ENCODE data around the gene PRKCA. TPM values are rescaled to one million over a fixed set of nuclear protein-coding genes. Genes with fewer than 3 reads are reported as not detected.

The PRKCA gene
- total and polyA plus RNA-seq, 3 experiments from 2014 or later, result 1.8 to 74.1 (median 73.9) TPM

DNA sequence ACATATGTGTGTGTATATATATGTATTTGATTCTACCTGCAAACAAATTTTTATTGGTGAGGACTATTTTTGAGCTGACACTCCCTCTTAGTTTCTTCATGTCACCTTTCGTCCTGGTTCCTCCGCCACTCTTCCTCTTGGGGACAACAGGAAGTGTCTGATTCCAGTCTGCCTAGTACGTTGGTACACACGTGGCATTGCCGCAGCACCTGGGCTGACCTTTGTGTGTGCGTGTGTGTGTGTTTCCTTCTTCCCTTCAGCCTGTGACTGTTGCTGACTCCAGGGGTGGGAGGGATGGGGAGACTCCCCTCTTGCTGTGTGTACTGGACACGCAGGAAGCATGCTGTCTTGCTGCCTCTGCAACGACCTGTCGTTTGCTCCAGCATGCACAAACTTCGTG, 503.2 kb downstream of the PRKCA start:
- no peak for DNase-seq
- Mint-ChIP-seq H3K4me3 (no peak overlapping the region), H3K36me3 (peaks cover 6 to 21% (median 11%) of the 10 kb centered on the region in 3 donors), H3K4me1 (peaks cover 6 to 10% (median 7%) of the 10 kb centered on the region in 3 donors), H3K27ac (no peak overlapping the region), H3K27me3 (peaks cover 3 to 6% of the 10 kb centered on the region in 2 donors), H3K9me3 (peaks cover 0 to 2% (median 0%) of the 10 kb centered on the region in 5 donors)
- no peak overlapping the region for H3K27ac ChIP-seq (ENCODE audit: low read depth, low read length)
- H3K9me3 ChIP-seq (ENCODE audit: low read length), result no peaks in the 10 kb centered on the region
- peaks cover 7% of the 10 kb centered on the region for H3K4me1 ChIP-seq (ENCODE audit: insufficient read depth, low read length)
- H3K4me3 ChIP-seq (ENCODE audit: low read length), result no peak overlapping the region
- POLR2A ChIA-PET, result no interaction called here
- no peaks in the 10 kb centered on the region for H3K36me3 ChIP-seq (ENCODE audit: insufficient read depth, low read length)
- CTCF ChIA-PET, result no interaction called here
- H3K27me3 ChIP-seq (ENCODE audit: insufficient read depth, low read length, poor library complexity, severe bottlenecking), result no peaks in the 10 kb centered on the region

DNA sequence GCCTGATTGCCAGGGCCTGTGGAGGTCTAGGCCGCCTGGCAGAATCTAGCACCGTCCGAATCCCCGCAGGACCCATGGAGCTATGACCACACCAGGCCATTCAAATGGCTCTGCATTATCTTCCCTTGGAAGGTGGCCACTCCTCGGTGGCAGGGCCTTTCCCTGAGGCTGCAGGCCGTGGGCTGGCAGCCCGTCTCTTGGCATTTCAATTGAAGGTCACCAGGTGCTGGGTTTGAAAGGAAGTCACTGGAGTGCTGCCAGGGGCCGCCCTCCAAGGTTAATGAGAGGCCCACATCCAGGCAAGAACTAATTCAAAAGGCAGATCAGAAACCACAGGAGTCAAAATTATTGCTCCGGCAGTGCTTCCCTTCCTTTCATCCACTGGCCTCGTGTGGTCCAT, 504.8 kb downstream of the PRKCA start:
- Mint-ChIP-seq H3K4me1 (peaks cover 6 to 10% (median 6%) of the 10 kb centered on the region in 3 donors), H3K27ac (peak overlapping the region in 1 of 8 donors; percentile 22), H3K27me3 (peaks cover 1 to 6% of the 10 kb centered on the region in 2 donors), H3K4me3 (no peak overlapping the region), H3K36me3 (peaks cover 2 to 17% (median 6%) of the 10 kb centered on the region in 3 donors), H3K9me3 (peaks cover 0 to 2% (median 0%) of the 10 kb centered on the region in 5 donors)
- ChIA-PET CTCF (no interaction called here), POLR2A (no interaction called here)
- no peak for DNase-seq
- H3K4me3 ChIP-seq (ENCODE audit: low read length), result no peak overlapping the region
- peaks cover 7% of the 10 kb centered on the region for H3K4me1 ChIP-seq (ENCODE audit: insufficient read depth, low read length)
- no peaks in the 10 kb centered on the region for H3K36me3 ChIP-seq (ENCODE audit: insufficient read depth, low read length)
- H3K9me3 ChIP-seq (ENCODE audit: low read length), result no peaks in the 10 kb centered on the region
- H3K27ac ChIP-seq (ENCODE audit: low read depth, low read length), result no peak overlapping the region
- H3K27me3 ChIP-seq (ENCODE audit: insufficient read depth, low read length, poor library complexity, severe bottlenecking), result no peaks in the 10 kb centered on the region

DNA sequence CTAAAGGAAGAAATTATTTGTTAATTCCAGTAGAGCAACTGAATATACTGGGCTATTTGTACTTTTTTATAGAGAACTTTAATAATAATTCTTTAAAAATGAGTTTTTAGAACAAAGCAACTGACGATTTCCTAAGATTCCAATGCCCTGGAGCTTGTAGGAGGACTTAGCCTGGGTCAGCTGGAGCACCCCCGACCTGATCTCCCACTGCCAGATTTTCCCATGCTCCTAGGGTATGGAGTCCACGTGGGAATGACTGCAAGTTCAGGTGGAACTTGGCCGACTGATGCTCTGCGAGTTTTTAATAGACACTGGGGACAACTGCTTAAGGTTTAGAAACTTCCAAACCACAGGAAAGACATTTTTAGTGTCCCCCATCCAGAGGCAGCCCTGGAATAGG, 507.0 kb downstream of the PRKCA start:
- CTCF ChIA-PET, result no interaction called here
- peaks cover 0 to 2% (median 0%) of the 10 kb centered on the region in 5 donors for H3K9me3 Mint-ChIP-seq

DNA sequence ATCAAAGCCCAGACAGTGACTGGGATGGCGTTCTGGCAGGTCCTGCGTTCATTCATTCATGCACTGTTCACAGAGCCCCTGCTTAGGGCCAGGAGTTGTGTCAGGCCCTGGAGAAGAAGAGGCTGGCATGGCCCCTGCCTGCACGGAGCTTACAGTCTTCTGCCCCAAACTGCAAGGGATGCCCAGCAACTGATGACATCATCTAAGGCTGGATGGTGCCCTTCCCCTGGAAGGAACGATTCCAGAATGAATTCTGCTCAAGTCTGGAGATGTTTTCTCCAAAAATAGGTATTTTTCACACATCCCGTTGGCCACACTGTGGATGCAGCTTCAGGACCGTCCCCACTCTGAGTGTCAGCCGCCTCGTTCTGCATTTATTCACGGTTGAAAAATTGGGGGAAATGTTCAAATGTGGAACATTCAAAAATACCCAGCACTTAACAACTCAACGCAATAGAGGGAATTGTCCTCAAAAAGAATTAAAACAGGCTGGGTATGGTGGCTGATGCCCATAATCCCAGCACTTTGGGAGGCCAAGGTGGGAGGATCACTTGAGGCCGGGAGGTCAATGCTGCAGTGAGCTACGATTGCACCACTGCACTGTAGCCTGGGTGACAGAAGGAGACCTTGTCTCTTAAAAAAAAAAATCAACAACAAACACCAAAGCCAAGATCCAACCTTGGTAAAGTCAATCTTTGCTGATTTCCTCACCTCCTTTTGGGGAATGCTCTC, 508.7 kb downstream of the PRKCA start:
- Mint-ChIP-seq H3K9me3 (peaks cover 0 to 2% (median 0%) of the 10 kb centered on the region in 5 donors), H3K27me3 (peaks cover 1 to 14% of the 10 kb centered on the region in 2 donors), H3K27ac (no peak overlapping the region), H3K4me1 (peaks cover 6 to 10% (median 6%) of the 10 kb centered on the region in 3 donors), H3K36me3 (peaks cover 0 to 2% (median 0%) of the 10 kb centered on the region in 3 donors), H3K4me3 (no peak overlapping the region)
- Histone ChIP-seq H3K4me3 (ENCODE audit: low read length) (no peak overlapping the region), H3K36me3 (ENCODE audit: insufficient read depth, low read length) (no peaks in the 10 kb centered on the region), H3K9me3 (ENCODE audit: low read length) (no peaks in the 10 kb centered on the region), H3K4me1 (ENCODE audit: insufficient read depth, low read length) (peaks cover 7% of the 10 kb centered on the region), H3K27ac (ENCODE audit: low read depth, low read length) (no peak overlapping the region), H3K27me3 (ENCODE audit: insufficient read depth, low read length, poor library complexity, severe bottlenecking) (no peaks in the 10 kb centered on the region)
- ChIA-PET CTCF (no interaction called here), POLR2A (no interaction called here)
- DNase-seq, result no peak

More for the DNA sequence above, 507.0 kb downstream of the PRKCA start:
- Histone ChIP-seq H3K4me1 (ENCODE audit: insufficient read depth, low read length) (peaks cover 7% of the 10 kb centered on the region), H3K27ac (ENCODE audit: low read depth, low read length) (no peak overlapping the region), H3K4me3 (ENCODE audit: low read length) (no peak overlapping the region), H3K9me3 (ENCODE audit: low read length) (no peaks in the 10 kb centered on the region), H3K36me3 (ENCODE audit: insufficient read depth, low read length) (no peaks in the 10 kb centered on the region), H3K27me3 (ENCODE audit: insufficient read depth, low read length, poor library complexity, severe bottlenecking) (no peaks in the 10 kb centered on the region)
- POLR2A ChIA-PET, result no interaction called here
- H3K4me3 Mint-ChIP-seq, result no peak overlapping the region
- peaks cover 6 to 10% (median 6%) of the 10 kb centered on the region in 3 donors for H3K4me1 Mint-ChIP-seq
- peaks cover 1 to 6% of the 10 kb centered on the region in 2 donors for H3K27me3 Mint-ChIP-seq
- peaks cover 2 to 6% (median 6%) of the 10 kb centered on the region in 3 donors for H3K36me3 Mint-ChIP-seq
- DNase-seq, result no peak
- H3K27ac Mint-ChIP-seq, result no peak overlapping the region

DNA sequence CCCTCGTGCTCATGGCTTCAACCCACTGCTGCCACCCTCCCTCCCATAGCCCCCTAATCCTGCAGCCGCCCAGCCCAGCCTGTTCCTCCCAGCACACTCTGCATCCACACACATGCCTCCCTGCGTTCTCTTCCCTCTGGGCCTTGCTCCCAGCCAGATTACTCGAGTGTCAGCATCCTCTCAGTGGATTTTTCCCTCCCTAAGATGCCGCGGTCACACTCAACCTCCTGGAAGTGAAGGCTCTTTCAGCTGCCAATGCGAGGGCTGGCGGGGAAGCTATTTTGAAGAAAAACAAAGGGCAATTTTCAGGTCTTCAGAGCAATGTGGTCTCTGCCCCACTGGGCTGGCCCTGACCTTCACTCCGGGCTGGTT, 509.3 kb downstream of the PRKCA start:
- DNase-seq, result no peak
- no peak overlapping the region for H3K27ac ChIP-seq (ENCODE audit: low read depth, low read length)
- Mint-ChIP-seq H3K36me3 (peaks cover 0 to 2% (median 0%) of the 10 kb centered on the region in 3 donors), H3K4me3 (no peak overlapping the region), H3K4me1 (peaks cover 6 to 10% (median 6%) of the 10 kb centered on the region in 3 donors), H3K9me3 (peaks cover 0 to 2% (median 0%) of the 10 kb centered on the region in 5 donors), H3K27ac (no peak overlapping the region), H3K27me3 (peaks cover 1 to 14% of the 10 kb centered on the region in 2 donors)
- no peak overlapping the region for H3K4me3 ChIP-seq (ENCODE audit: low read length)
- POLR2A ChIA-PET, result no interaction called here
- peaks cover 7% of the 10 kb centered on the region for H3K4me1 ChIP-seq (ENCODE audit: insufficient read depth, low read length)
- H3K9me3 ChIP-seq (ENCODE audit: low read length), result no peaks in the 10 kb centered on the region
- no peaks in the 10 kb centered on the region for H3K36me3 ChIP-seq (ENCODE audit: insufficient read depth, low read length)
- no peaks in the 10 kb centered on the region for H3K27me3 ChIP-seq (ENCODE audit: insufficient read depth, low read length, poor library complexity, severe bottlenecking)
- CTCF ChIA-PET, result no interaction called here

DNA sequence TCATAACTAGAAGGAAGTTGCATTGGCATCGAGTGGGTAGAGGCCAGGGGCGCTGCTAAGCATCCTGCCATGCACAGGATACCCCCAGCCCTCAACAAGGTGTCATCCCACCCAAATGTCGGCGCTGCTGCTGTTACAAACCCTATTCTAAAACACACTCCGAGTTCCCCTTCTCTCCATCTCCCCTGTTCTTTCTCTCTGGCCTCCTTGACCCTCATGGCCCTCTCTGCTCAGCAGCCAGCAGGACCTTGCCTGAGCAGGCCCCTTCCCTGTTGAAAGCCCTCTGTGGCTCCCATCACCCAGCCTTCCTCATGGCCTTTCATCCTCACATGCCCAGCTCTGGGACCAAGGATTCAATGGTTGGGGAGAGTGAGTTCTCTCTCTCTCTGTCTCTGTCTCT, 510.2 kb downstream of the PRKCA start:
- H3K36me3 Mint-ChIP-seq, result peaks cover 0 to 6% (median 2%) of the 10 kb centered on the region in 3 donors
- no peaks in the 10 kb centered on the region for H3K9me3 ChIP-seq (ENCODE audit: low read length)
- CTCF ChIA-PET, result no interaction called here
- no peak for DNase-seq
- peaks cover under 1 to 6% (median 3%) of the 10 kb centered on the region in 5 donors for H3K9me3 Mint-ChIP-seq
- peaks cover 3 to 8% (median 6%) of the 10 kb centered on the region in 3 donors for H3K4me1 Mint-ChIP-seq
- H3K4me3 Mint-ChIP-seq, result peak overlapping the region in 1 of 7 donors; percentile 55
- H3K27me3 Mint-ChIP-seq, result peaks cover 7 to 19% of the 10 kb centered on the region in 2 donors
- no peaks in the 10 kb centered on the region for H3K36me3 ChIP-seq (ENCODE audit: insufficient read depth, low read length)
- no peaks in the 10 kb centered on the region for H3K27me3 ChIP-seq (ENCODE audit: insufficient read depth, low read length, poor library complexity, severe bottlenecking)
- H3K4me1 ChIP-seq (ENCODE audit: insufficient read depth, low read length), result peaks cover 1% of the 10 kb centered on the region
- no peak overlapping the region for H3K27ac Mint-ChIP-seq
- POLR2A ChIA-PET, result no interaction called here
- H3K4me3 ChIP-seq (ENCODE audit: low read length), result no peak overlapping the region
- no peak overlapping the region for H3K27ac ChIP-seq (ENCODE audit: low read depth, low read length)

DNA sequence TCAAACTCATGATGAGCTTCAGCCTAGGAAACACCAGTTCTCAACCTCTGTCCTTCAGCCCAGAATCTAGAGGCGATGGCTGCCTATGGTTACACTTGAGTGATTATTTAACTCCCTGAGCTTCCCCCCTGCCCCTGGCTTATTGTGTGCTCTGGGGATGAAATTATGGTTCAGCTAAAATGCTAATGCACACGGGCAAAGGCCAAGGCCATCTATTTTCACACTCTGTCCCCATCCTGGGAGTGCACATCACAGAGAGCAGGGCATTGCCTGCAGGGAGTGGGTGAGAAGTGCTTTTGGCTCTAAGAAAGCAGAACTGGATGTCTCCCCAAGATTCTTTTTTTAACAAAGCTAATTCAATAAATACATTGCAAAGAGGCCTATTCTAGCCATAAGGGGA, 510.9 kb downstream of the PRKCA start:
- Histone ChIP-seq H3K27me3 (ENCODE audit: insufficient read depth, low read length, poor library complexity, severe bottlenecking) (no peaks in the 10 kb centered on the region), H3K4me3 (ENCODE audit: low read length) (no peak overlapping the region), H3K4me1 (ENCODE audit: insufficient read depth, low read length) (no peaks in the 10 kb centered on the region), H3K36me3 (ENCODE audit: insufficient read depth, low read length) (no peaks in the 10 kb centered on the region), H3K27ac (ENCODE audit: low read depth, low read length) (no peak overlapping the region), H3K9me3 (ENCODE audit: low read length) (no peaks in the 10 kb centered on the region)
- ChIA-PET CTCF (no interaction called here), POLR2A (no interaction called here)
- Mint-ChIP-seq H3K4me1 (peaks cover 0 to 1% (median 1%) of the 10 kb centered on the region in 3 donors), H3K27me3 (peaks cover 10 to 15% of the 10 kb centered on the region in 2 donors), H3K36me3 (peaks cover 0 to 12% (median 1%) of the 10 kb centered on the region in 3 donors), H3K9me3 (peaks cover 0 to 11% (median 7%) of the 10 kb centered on the region in 5 donors), H3K4me3 (no peak overlapping the region), H3K27ac (no peak overlapping the region)
- no peak for DNase-seq

DNA sequence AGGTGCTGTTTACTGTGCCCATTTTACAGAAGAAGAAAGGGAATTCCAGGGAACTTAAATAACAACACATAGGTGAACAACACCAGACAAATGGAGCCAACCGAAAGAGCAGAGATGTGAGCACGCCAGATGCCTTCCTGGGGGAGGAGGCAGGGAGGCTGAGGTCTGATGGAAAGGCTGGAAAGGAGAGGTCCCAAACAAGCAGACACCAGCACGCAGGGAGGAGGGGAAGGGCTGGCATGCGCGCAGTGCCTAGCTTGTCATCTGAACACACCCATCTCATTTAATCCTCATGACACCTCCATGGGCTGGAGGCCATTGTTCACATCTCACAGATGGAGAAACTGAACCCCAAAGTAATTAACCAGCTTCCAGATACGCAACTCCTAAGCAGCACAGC, 511.6 kb downstream of the PRKCA start:
- Histone ChIP-seq H3K27ac (ENCODE audit: low read depth, low read length) (no peak overlapping the region), H3K36me3 (ENCODE audit: insufficient read depth, low read length) (no peaks in the 10 kb centered on the region), H3K9me3 (ENCODE audit: low read length) (no peaks in the 10 kb centered on the region), H3K4me1 (ENCODE audit: insufficient read depth, low read length) (no peaks in the 10 kb centered on the region), H3K4me3 (ENCODE audit: low read length) (no peak overlapping the region), H3K27me3 (ENCODE audit: insufficient read depth, low read length, poor library complexity, severe bottlenecking) (no peaks in the 10 kb centered on the region)
- DNase-seq, result no peak
- H3K27ac Mint-ChIP-seq, result no peak overlapping the region
- ChIA-PET POLR2A (no interaction called here), CTCF (no interaction called here)
- no peak overlapping the region for H3K4me3 Mint-ChIP-seq
- H3K27me3 Mint-ChIP-seq, result peaks cover 9 to 15% of the 10 kb centered on the region in 2 donors
- H3K4me1 Mint-ChIP-seq, result no peaks in the 10 kb centered on the region
- peaks cover 0 to 11% (median 7%) of the 10 kb centered on the region in 5 donors for H3K9me3 Mint-ChIP-seq
- H3K36me3 Mint-ChIP-seq, result peaks cover 0 to 15% (median 3%) of the 10 kb centered on the region in 3 donors

Measured in CD8-positive, alpha-beta memory T cell (primary cell).